HepG2 (cell line): ENCODE results near the gene EPHA3. TPM values are rescaled to one million over a fixed set of nuclear protein-coding genes. Genes with fewer than 3 reads are reported as not detected.

ENCODE experiments used
- ATAC-seq: fragments of 200-7000 bp; cut with Tn5 transposase; 3 replicates; pipeline ENCODE4 v1.9.1; 2020; ENCODE audit warnings: mild to moderate bottlenecking, moderate library complexity
- BruUV-seq: library from RNA; stranded (reverse); fragments of 400-500 nt; replicated peaks from 2 replicates; lab custom pipeline; 2021; lab: Mats Ljungman, UMichigan
- CTCF ChIA-PET: fragments of 300-600 bp; formaldehyde crosslinking; extraction: SDS; loops from one replicate; lab custom pipeline; 2021; ENCODE audit warnings: low total read pairs, inconsistent platforms, low intra/inter-chr PET ratio; lab: Yijun Ruan, JAX
- POLR2A ChIA-PET: fragments of 350-600 bp; sonication (Branson Sonifier 250); formaldehyde crosslinking; loops from one replicate; lab custom pipeline; 2020; ENCODE audit warnings: antibody characterized with exemption, inconsistent platforms; lab: Yijun Ruan, JAX
- DNase-seq: peaks from one replicate; pipeline ENCODE4 v3.0.0-alpha.2; 2015; ENCODE audit warnings: low spot score
- FAIRE-seq: peaks from 3 replicates; lab custom pipeline; 2011; peaks lifted over from hg19 to GRCh38; lab: Jason Lieb, UNC
- H2AFZ ChIP-seq: one replicate; pipeline ENCODE4 v1.6.1; 2011; ENCODE audit warnings: low read length, inconsistent platforms
- H3K27ac ChIP-seq: fragments of 300-600 bp; 3 replicates; pipeline ENCODE4 v1.8.0; 2011; ENCODE audit warnings: mixed run types, mild to moderate bottlenecking, mixed read lengths, low read length, inconsistent platforms; ENCODE audit not compliant: insufficient read depth; ENCODE audit errors: extremely low read length
- H3K27me3 ChIP-seq, 2 experiments: fragments of 200-600 bp in 1 of 2; 2 replicates in 1 of 2; 3 replicates in 1 of 2; pipeline versions ENCODE4 v1.6.0 to v1.8.0; 2011; ENCODE audit warnings: low read length in 2 of 2, mild to moderate bottlenecking in 2 of 2, moderate library complexity in 2 of 2, inconsistent platforms in 1 of 2; ENCODE audit not compliant: insufficient read depth in 2 of 2, control insufficient read depth in 1 of 2
- H3K36me3 ChIP-seq, 2 experiments: fragments of 200-600 bp in 1 of 2; replicated peaks in 1 of 2; 2 replicates in 1 of 2; 3 replicates in 1 of 2; pipeline versions ENCODE4 v1.5.1 to v1.8.0; 2011; ENCODE audit warnings: low read length in 2 of 2, inconsistent platforms in 1 of 2; ENCODE audit not compliant: insufficient read depth in 2 of 2, control insufficient read depth in 1 of 2
- H3K4me1 ChIP-seq: 2 replicates; pipeline ENCODE4 v1.5.1; 2012; ENCODE audit warnings: low read length, inconsistent platforms; ENCODE audit not compliant: insufficient read depth
- H3K4me2 ChIP-seq: 2 replicates; pipeline ENCODE4 v1.6.0; 2011; ENCODE audit warnings: low read depth, low read length, inconsistent platforms
- H3K4me3 ChIP-seq, 3 experiments: fragments of 200-600 bp in 1 of 3; sonication (generic), shearing (Covaris generic) in 1 of 3; replicated peaks in 1 of 3; 2 replicates each; pipeline ENCODE4 v1.5.1; 2011 to 2016; ENCODE audit warnings: low read length in 3 of 3, inconsistent platforms in 2 of 3, low read depth in 2 of 3, mild to moderate bottlenecking in 2 of 3, control low read depth in 1 of 3, mixed read lengths in 1 of 3; ENCODE audit not compliant: insufficient read depth in 1 of 3
- H3K79me2 ChIP-seq: one replicate; pipeline ENCODE4 v1.6.1; 2011; ENCODE audit warnings: low read length, inconsistent platforms; ENCODE audit not compliant: insufficient read depth
- H3K9ac ChIP-seq: 2 replicates; pipeline ENCODE4 v1.6.0; 2011; ENCODE audit warnings: mild to moderate bottlenecking, low read depth, low read length, inconsistent platforms; ENCODE audit not compliant: insufficient read depth
- H3K9me3 ChIP-seq: 2 replicates; pipeline ENCODE4 v1.5.1; 2012; ENCODE audit warnings: mild to moderate bottlenecking, low read length
- H4K20me1 ChIP-seq: 2 replicates; pipeline ENCODE4 v1.6.0; 2011; ENCODE audit warnings: inconsistent platforms, mild to moderate bottlenecking, low read length, moderate library complexity; ENCODE audit not compliant: insufficient read depth
- ASH2L ChIP-seq: fragments of 300-600, 200-600 bp; sonication (generic); IDR thresholded peaks from 2 replicates; pipeline ENCODE4 v1.7.0; 2017; ENCODE audit warnings: low read depth, mild to moderate bottlenecking, moderate library complexity, mixed read lengths, low read length; ENCODE audit not compliant: insufficient read length
- HOXD1 ChIP-seq: sonication (generic); formaldehyde crosslinking; IDR thresholded peaks from 2 replicates; pipeline ENCODE4 v1.5.0; 2020; ENCODE audit warnings: missing genetic modification reagents
- ZNF816 ChIP-seq: sonication (generic); formaldehyde crosslinking; IDR thresholded peaks from 2 replicates; pipeline ENCODE4 v1.8.0; 2022; ENCODE audit warnings: missing genetic modification reagents, mild to moderate bottlenecking, borderline replicate concordance
- WGBS: methylation state at CpG from one replicate; pipeline ENCODE4 v1.1.6; 2017; ENCODE audit warnings: low lambda C conversion rate; 5-methylcytosine and 5-hydroxymethylcytosine counted together
- in situ Hi-C: cut with HindIII; loops from 2 replicates; pipeline ENCODE4 v1.10.0; 2017; ENCODE audit warnings: low pct_unique_long_range_greater_than_20kb; ENCODE audit not compliant: extremely low pct_ligation_motif_present
- intact Hi-C: fragments of 100-400 bp; cut with micrococcal nuclease; formaldehyde crosslinking; loops from one replicate; pipeline ENCODE4 v1.10.0; 2022; ENCODE audit not compliant: unreplicated experiment
- polyA plus RNA-seq, 8 experiments: library from polyadenylated mRNA; depleted of rRNA in 3 of 8; stranded (reverse) in 7 of 8; unstranded in 1 of 8; fragments of >200 nt; fragmentation: Illumina TruSeq in 4 of 8; extraction: Trizol in 4 of 8; gene quantifications; 2 replicates each; pipeline versions ENCODE4 v1.2.1 to v1.2.3, GENCODE V29; 2011 to 2016; ENCODE audit warnings: low read depth in 4 of 8, missing spikeins in 1 of 8, mixed read lengths in 1 of 8; ENCODE audit not compliant: insufficient read depth in 1 of 8
- total RNA-seq, 5 experiments: library from RNA; depleted of rRNA; stranded (reverse); fragments of >200 nt; fragmentation: Illumina TruSeq; extraction: Trizol; gene quantifications; 2 replicates each; pipeline ENCODE4 v1.2.3, GENCODE V29; 2016; ENCODE audit warnings: low read depth in 1 of 5
- TF ChIP-seq, protein P1 (sequence below): sonication (generic); formaldehyde crosslinking; IDR thresholded peaks from 2 replicates; pipeline ENCODE4 v1.4.0; 2020; ENCODE audit warnings: mild to moderate bottlenecking, missing genetic modification reagents
- TF ChIP-seq, protein P2 (sequence below): IDR thresholded peaks from 2 replicates; pipeline ENCODE4 v1.6.1; 2016; ENCODE audit warnings: mild to moderate bottlenecking, missing biosample characterization, missing genetic modification reagents

Gene EPHA3
- total and polyA plus RNA-seq, 2 of the 13 experiments (the other 11 are each of a cell fraction or from before 2014, with no cell fraction given): 0.01 TPM; not detected in 1

DNA sequence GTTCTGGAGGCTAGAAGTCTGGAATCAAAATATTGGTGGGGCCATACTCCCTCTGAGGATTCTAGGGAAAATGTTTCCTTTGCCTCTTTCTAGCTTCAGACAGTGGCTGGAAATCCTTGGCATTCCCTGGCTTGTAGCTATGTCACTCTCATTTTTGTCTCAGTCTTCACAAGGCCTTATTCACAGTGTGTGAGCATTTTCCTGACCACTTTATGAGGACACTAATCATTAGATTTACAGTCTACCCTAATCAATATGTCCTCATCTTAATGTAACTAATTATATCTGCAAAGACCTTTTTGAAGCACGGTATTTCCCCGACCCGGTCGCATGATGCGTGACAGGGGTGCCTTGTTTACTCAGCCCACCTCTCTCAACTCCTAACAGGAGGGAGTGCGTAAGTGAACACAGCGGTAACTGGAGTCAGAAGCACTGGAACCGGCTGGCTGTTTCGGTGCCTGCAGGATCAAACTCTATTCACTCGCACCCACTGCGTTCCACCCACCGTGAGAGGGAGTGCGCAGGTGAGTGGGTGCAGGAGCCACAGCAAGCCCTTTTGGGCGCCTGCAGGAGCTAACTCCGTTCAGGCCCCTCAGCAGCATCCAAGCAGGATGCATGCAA lies 155.0 kb downstream of the EPHA3 start:
- Histone ChIP-seq H3K9ac (no peak overlapping the region), H3K4me3 (no peak overlapping the region), H4K20me1 (no peaks in the 10 kb centered on the region), H3K27me3 (no peaks in the 10 kb centered on the region), H3K4me2 (no peak overlapping the region), H3K36me3 (no peaks in the 10 kb centered on the region), H3K79me2 (no peaks in the 10 kb centered on the region), H3K4me1 (0 out of 2 replicates have a peak, but pooled peaks cover under 1% of the 10 kb centered on the region), H3K27ac (no peak overlapping the region), H2AFZ (no peak overlapping the region), H3K9me3 (no peaks in the 10 kb centered on the region)
- POLR2A ChIA-PET: no interaction called here
- no peak for DNase-seq
- no peak for TF ChIP-seq ASH2L
- BruUV-seq: no TSS peak
- WGBS: 57% methylated on average over 12 of the region's 15 CpGs
- FAIRE-seq: no peak
- in situ Hi-C loops (no loop called here), intact Hi-C loops (no loop called here)
- ATAC-seq: no peak
- CTCF ChIA-PET: no interaction called here

- intact Hi-C loops (no loop called here), in situ Hi-C loops (no loop called here)
- Histone ChIP-seq H3K4me1 (no peaks in the 10 kb centered on the region), H3K4me3 (no peak overlapping the region), H3K27ac (no peak overlapping the region), H3K36me3 (no peaks in the 10 kb centered on the region), H3K9ac (no peak overlapping the region), H3K4me2 (no peak overlapping the region), H3K79me2 (no peaks in the 10 kb centered on the region), H3K27me3 (no peaks in the 10 kb centered on the region), H3K9me3 (no peaks in the 10 kb centered on the region), H4K20me1 (no peaks in the 10 kb centered on the region), H2AFZ (no peak overlapping the region)
- WGBS: 22% methylated on average over 6 of the region's 6 CpGs
- POLR2A ChIA-PET: no interaction called here
- DNase-seq (no peak), ATAC-seq (no peak), FAIRE-seq (no peak)
- no TSS peak for BruUV-seq
- CTCF ChIA-PET: no interaction called here
- TF ChIP-seq, protein P1, sequence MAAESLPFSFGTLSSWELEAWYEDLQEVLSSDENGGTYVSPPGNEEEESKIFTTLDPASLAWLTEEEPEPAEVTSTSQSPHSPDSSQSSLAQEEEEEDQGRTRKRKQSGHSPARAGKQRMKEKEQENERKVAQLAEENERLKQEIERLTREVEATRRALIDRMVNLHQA (CRISPR knock-in tag): no peak
- no peak for TF ChIP-seq HOXD1 (CRISPR knock-in tag)
- TF ChIP-seq ZNF816: no peak
- TF ChIP-seq, protein P2, sequence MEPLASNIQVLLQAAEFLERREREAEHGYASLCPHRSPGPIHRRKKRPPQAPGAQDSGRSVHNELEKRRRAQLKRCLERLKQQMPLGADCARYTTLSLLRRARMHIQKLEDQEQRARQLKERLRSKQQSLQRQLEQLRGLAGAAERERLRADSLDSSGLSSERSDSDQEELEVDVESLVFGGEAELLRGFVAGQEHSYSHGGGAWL (CRISPR knock-in tag): no peak
These were observed 156.7 kb downstream of the EPHA3 start for GRCh38 chr3:89264037-89264560.
